Caco-2 (cell line): ENCODE measurements around the gene SPATA7. TPM values are rescaled to one million over a fixed set of nuclear protein-coding genes. Genes with fewer than 3 reads are reported as not detected.

Experiments used
- BruUV-seq: library from RNA; stranded (reverse); fragments of 400-500 nt; replicated peaks from 2 replicates; lab custom pipeline; 2021; lab: Mats Ljungman, UMichigan
- CTCF ChIA-PET: fragments of 300-600 bp; sonication (Branson Sonifier 250); formaldehyde crosslinking; loops from one replicate; lab custom pipeline; 2022; ENCODE audit warnings: antibody characterized with exemption; lab: Charles Lee
- POLR2A ChIA-PET: fragments of 300-600 bp; sonication (Branson Sonifier 250); formaldehyde crosslinking; loops from one replicate; lab custom pipeline; 2022; ENCODE audit warnings: antibody characterized with exemption; lab: Charles Lee
- DNase-seq, 2 experiments: peaks; one replicate each; pipeline versions ENCODE4 v3.0.0 to v3.0.0-alpha.2; 2020 to 2022
- H3K27me3 ChIP-seq: replicated peaks from 2 replicates; pipeline ENCODE4 v1.6.0; 2011; ENCODE audit warnings: low read length; ENCODE audit not compliant: control insufficient read depth, insufficient read depth
- H3K36me3 ChIP-seq: 2 replicates; pipeline ENCODE4 v1.5.1; 2011; ENCODE audit warnings: low read length; ENCODE audit not compliant: control insufficient read depth, insufficient read depth
- H3K4me1 ChIP-seq: fragments of 250-450 bp; sonication (Bioruptor Pico); 2 replicates; pipeline ENCODE4 v1.5.1; 2020; ENCODE audit warnings: mild to moderate bottlenecking
- H3K4me3 ChIP-seq: 2 replicates; pipeline ENCODE4 v1.5.1; 2011; ENCODE audit warnings: low read depth, mild to moderate bottlenecking, control low read depth, low read length
- H3K9me3 ChIP-seq: fragments of 250-450 bp; sonication (Bioruptor Pico); 2 replicates; pipeline ENCODE4 v1.5.1; 2020; ENCODE audit warnings: mild to moderate bottlenecking, moderate library complexity
- H3K27ac Mint-ChIP-seq: one replicate; pipeline ENCODE4 v1.8.0; 2022; ENCODE audit warnings: mixed read lengths; ENCODE audit not compliant: unreplicated experiment
- H3K27me3 Mint-ChIP-seq: one replicate; pipeline ENCODE4 v1.8.0; 2022; ENCODE audit warnings: mixed read lengths; ENCODE audit not compliant: insufficient read depth, unreplicated experiment
- H3K36me3 Mint-ChIP-seq: one replicate; pipeline ENCODE4 v1.8.0; 2022; ENCODE audit warnings: mild to moderate bottlenecking, mixed read lengths; ENCODE audit not compliant: insufficient read depth, unreplicated experiment
- H3K4me1 Mint-ChIP-seq: one replicate; pipeline ENCODE4 v1.8.0; 2022; ENCODE audit warnings: low read depth, mixed read lengths; ENCODE audit not compliant: unreplicated experiment
- H3K4me3 Mint-ChIP-seq: one replicate; pipeline ENCODE4 v1.8.0; 2022; ENCODE audit warnings: mild to moderate bottlenecking, moderate library complexity, mixed read lengths; ENCODE audit not compliant: unreplicated experiment
- H3K9me3 Mint-ChIP-seq: one replicate; pipeline ENCODE4 v1.8.0; 2022; ENCODE audit warnings: mixed read lengths; ENCODE audit not compliant: unreplicated experiment
- intact Hi-C: fragments of 100-400 bp; cut with micrococcal nuclease; formaldehyde crosslinking; loops from one replicate; pipeline ENCODE4 v1.10.0; 2022; ENCODE audit not compliant: unreplicated experiment
- total RNA-seq: library from RNA; stranded (reverse); gene quantifications from 2 replicates; pipeline ENCODE4 v1.2.3, GENCODE V29; 2022
- TF ChIP-seq, protein P1 (sequence below), 2 experiments: fragments of 200-600 bp in 1 of 2; IDR thresholded peaks; 1 replicate in 1 of 2; 2 replicates in 1 of 2; pipeline versions ENCODE4 v1.5.1 to v1.8.0; 2011 to 2022; ENCODE audit warnings: antibody characterized with exemption in 1 of 2, control low read depth in 1 of 2, inconsistent platforms in 1 of 2, low read depth in 1 of 2, low read length in 1 of 2, mild to moderate bottlenecking in 1 of 2, moderate library complexity in 1 of 2; ENCODE audit not compliant: insufficient read depth in 1 of 2, severe bottlenecking in 1 of 2, unreplicated experiment in 1 of 2

Gene SPATA7
- total RNA-seq, 1 experiment from 2014 or later, result 8.7 TPM

- Histone ChIP-seq H3K27me3 (no peaks in the 10 kb centered on the region), H3K4me3 (peak overlapping the region; percentile 94), H3K4me1 (no peaks in the 10 kb centered on the region), H3K9me3 (no peaks in the 10 kb centered on the region), H3K36me3 (no peaks in the 10 kb centered on the region)
- BruUV-seq, result no TSS peak
- Mint-ChIP-seq H3K4me3 (peak overlapping the region; percentile 98), H3K27me3 (peaks cover 3% of the 10 kb centered on the region), H3K4me1 (no peaks in the 10 kb centered on the region), H3K27ac (peak overlapping the region; percentile 89), H3K9me3 (no peaks in the 10 kb centered on the region), H3K36me3 (peaks cover 6% of the 10 kb centered on the region)
- TF ChIP-seq, protein P1, sequence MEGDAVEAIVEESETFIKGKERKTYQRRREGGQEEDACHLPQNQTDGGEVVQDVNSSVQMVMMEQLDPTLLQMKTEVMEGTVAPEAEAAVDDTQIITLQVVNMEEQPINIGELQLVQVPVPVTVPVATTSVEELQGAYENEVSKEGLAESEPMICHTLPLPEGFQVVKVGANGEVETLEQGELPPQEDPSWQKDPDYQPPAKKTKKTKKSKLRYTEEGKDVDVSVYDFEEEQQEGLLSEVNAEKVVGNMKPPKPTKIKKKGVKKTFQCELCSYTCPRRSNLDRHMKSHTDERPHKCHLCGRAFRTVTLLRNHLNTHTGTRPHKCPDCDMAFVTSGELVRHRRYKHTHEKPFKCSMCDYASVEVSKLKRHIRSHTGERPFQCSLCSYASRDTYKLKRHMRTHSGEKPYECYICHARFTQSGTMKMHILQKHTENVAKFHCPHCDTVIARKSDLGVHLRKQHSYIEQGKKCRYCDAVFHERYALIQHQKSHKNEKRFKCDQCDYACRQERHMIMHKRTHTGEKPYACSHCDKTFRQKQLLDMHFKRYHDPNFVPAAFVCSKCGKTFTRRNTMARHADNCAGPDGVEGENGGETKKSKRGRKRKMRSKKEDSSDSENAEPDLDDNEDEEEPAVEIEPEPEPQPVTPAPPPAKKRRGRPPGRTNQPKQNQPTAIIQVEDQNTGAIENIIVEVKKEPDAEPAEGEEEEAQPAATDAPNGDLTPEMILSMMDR (IDR thresholded peaks at IDR 0.05; ENCODE audit: insufficient read depth in 1 of 2, low read depth in 1 of 2, low read length in 1 of 2, severe bottlenecking in 1 of 2, unreplicated experiment in 1 of 2), result no peak
- POLR2A ChIA-PET, result no interaction called here
- CTCF ChIA-PET, result interaction anchor here (0.9 to 2.8 kb wide), 2 partner anchors 181 to 195 kb away, joined by 3 to 11 read pairs; no protein-coding TSS in a partner anchor
- intact Hi-C loops, result loop anchor here (1.0 to 5.0 kb wide), 3 partner anchors 88 to 195 kb away; no protein-coding TSS in a partner anchor
- DNase-seq, result no peak
These were observed 739 bp upstream of the SPATA7 start for GRCh38 chr14:88384718-88385117.

- H3K9me3 Mint-ChIP-seq, result no peaks in the 10 kb centered on the region
- peak overlapping the region; percentile 89 for H3K27ac Mint-ChIP-seq
- peaks cover 6% of the 10 kb centered on the region for H3K36me3 Mint-ChIP-seq
- Histone ChIP-seq H3K27me3 (no peaks in the 10 kb centered on the region), H3K4me3 (peak overlapping the region; percentile 94), H3K4me1 (no peaks in the 10 kb centered on the region), H3K9me3 (no peaks in the 10 kb centered on the region), H3K36me3 (no peaks in the 10 kb centered on the region)
- CTCF ChIA-PET, result interaction anchor here (2.8 kb wide), 1 partner anchor 197 kb away, joined by 11 read pairs; no protein-coding TSS in a partner anchor
- BruUV-seq, result no TSS peak
- intact Hi-C loops, result loop anchor here (5.0 kb wide), 1 partner anchor 86 kb away; no protein-coding TSS in a partner anchor
- TF ChIP-seq, protein P1 (IDR thresholded peaks at IDR 0.05; ENCODE audit: insufficient read depth in 1 of 2, low read depth in 1 of 2, low read length in 1 of 2, severe bottlenecking in 1 of 2, unreplicated experiment in 1 of 2), result no peak
- POLR2A ChIA-PET, result no interaction called here
- H3K4me1 Mint-ChIP-seq, result no peaks in the 10 kb centered on the region
- peak overlapping the region; percentile 98 for H3K4me3 Mint-ChIP-seq
- DNase-seq, result no peak
- H3K27me3 Mint-ChIP-seq, result peaks cover 3% of the 10 kb centered on the region
These were observed 868 bp downstream of the SPATA7 start for GRCh38 chr14:88386256-88386794.

GRCh38 chr14:88388741-88389282, 3.4 kb downstream of the SPATA7 start:
- intact Hi-C loops, result loop anchor here (5.0 kb wide), 1 partner anchor 83 kb away; no protein-coding TSS in a partner anchor
- Mint-ChIP-seq H3K36me3 (peaks cover 6% of the 10 kb centered on the region), H3K4me1 (no peaks in the 10 kb centered on the region), H3K27ac (no peak overlapping the region), H3K9me3 (no peaks in the 10 kb centered on the region), H3K27me3 (no peaks in the 10 kb centered on the region), H3K4me3 (no peak overlapping the region)
- no peak for DNase-seq
- Histone ChIP-seq H3K4me3 (no peak overlapping the region), H3K36me3 (no peaks in the 10 kb centered on the region), H3K9me3 (no peaks in the 10 kb centered on the region), H3K27me3 (no peaks in the 10 kb centered on the region), H3K4me1 (no peaks in the 10 kb centered on the region)
- POLR2A ChIA-PET, result no interaction called here
- CTCF ChIA-PET, result no interaction called here
- no TSS peak for BruUV-seq
- TF ChIP-seq, protein P1 (IDR thresholded peaks at IDR 0.05; ENCODE audit: insufficient read depth in 1 of 2, low read depth in 1 of 2, low read length in 1 of 2, severe bottlenecking in 1 of 2, unreplicated experiment in 1 of 2), result no peak
